ENCODE results near the gene UBAC1.

The UBAC1 gene

DNA sequence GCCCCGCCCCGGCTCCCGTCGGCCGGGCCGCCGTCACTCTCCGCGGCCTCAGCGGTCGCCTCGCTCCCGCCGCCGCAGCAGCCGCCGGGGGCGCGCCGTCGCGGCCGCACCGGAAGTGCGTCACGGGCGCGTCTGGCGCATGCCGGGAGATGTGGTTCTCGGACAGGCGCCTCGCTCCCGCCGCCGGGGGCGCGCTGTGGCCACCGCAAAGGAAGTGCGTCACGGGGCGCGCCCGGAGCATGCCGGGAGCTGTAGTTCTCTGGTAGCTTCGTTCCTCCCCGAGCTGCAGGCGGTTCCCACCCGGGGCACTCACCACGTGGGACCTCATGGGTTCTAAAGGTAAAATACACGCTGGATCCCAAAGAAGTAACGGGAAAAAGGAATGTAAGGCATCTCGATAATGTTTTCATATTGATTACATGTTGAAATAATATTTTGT is at the start of gene UBAC1:
Gene UBAC1 (minus strand): TSS at position 97 of the 439 bp plus-strand sequence. CDS start 211 bp downstream, outside the sequence.
- DNase-seq: peak; percentile 76 to 96

DNA sequence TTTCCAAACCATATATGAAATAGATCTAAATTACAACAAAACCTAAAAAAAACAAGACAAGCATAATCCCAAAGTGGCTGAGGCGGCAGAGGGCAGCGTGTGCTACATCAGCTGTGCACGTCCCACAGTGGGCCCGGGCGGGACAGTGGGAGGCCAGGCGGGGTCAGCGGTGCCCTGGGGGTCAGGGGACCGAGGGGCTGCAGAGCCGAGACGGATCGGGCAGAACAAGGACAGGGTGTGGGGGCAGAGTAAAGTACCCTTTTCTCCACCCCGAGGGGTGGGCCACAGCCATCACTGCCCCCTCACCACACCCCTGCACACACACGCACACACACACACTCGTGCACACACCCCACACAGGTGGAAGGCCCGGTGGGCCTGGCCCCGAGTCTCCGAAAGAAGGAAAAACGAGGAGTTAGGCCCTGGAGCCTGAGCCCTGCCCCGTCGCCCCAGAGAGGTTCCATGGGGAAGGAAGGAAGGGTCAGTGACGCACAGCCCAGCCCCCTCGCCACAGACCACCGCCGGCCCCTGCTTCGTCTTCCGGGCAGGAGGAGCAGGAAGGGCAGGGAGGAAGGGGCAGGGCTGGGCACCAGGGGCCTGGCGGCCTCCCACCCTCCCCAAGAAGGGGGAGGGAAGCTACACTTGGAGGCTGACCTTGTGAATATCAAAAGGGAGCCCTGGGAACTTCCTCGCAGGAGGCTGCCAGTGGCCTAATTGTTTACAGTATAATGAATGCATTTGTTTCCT is 49.6 kb upstream of the UBAC1 start:
- DNase-seq: no peak

DNA sequence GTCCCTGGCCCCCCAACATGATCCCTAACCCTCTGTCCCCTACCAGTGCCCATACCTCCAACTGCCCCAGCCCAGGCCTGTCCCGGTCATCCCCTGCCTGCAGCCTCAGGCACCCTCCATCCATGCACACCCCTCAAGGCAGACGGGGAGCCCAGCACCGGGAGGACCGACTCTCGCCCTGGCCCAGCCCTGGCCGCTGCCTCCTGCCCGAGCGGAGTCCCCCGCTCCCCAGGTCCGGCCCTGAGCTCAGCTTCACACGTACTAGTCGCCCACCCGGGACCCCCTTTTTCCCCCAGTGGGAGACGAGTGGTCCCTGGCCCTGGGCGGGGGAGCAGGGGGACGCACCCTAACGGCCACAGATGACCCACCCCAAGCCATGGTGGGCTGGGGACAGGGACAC is 49.0 kb upstream of the UBAC1 start:
- DNase-seq: no peak

- no peak for DNase-seq
These were observed 48.3 kb upstream of the UBAC1 start for GRCh38 chr9:136009516-136009915.

- DNase-seq: no peak
These were observed 47.5 kb upstream of the UBAC1 start for GRCh38 chr9:136008693-136008997.

- DNase-seq: no peak
These were observed 46.9 kb upstream of the UBAC1 start for GRCh38 chr9:136007934-136008692.

DNA sequence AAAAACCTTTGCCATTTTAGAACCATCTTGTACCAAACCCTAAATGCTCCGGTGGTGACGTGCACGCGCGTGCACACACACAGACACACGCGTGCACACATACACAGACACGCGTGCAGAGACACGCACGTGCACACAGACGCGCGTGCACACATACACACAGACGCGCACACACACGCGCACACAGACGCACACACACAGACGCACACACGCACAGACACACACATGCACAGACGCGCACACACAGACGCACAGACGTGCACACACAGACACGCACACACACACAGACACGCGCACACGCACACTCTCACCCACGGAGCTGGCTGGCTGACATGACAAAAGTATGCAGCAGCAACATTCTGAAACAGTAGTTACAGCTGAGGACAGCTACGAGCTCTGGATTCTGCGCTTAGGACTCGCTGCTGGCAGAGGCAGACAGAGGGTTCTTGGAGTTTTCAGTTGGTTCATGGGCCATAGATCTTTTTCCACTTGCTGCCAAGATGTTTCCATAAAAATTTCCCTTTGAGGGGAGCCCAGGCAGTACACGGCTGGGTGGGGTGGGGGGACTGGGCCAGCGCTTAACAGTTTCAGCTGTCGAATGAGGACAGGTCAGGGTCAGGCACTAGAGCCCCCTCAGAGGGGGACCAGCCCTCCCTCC is 46.2 kb upstream of the UBAC1 start:
- no peak for DNase-seq

DNA sequence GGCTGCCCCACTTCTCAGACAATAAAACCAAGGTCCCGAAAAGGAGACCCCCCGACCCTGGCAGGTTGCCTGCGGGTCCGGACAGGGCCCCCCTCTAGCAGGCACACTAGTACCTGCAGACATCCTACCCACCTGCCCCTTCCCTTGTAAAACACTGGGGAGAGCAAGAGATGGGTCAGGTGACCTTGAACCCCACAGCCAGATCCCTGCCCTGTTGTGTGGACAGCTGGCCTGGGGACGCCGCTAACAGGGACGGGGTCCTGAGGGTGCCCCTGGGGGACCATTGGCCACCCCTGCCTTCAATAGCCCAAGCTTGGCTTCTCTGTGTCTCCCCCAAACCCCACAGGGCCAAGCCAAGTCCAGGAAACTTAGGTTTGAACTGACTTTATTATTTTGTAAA is 45.0 kb upstream of the UBAC1 start:
- DNase-seq: no peak

- DNase-seq: no peak
These were observed 43.5 kb upstream of the UBAC1 start for GRCh38 chr9:136004712-136005111.

GRCh38 chr9:136004219-136004618 is 43.0 kb upstream of the UBAC1 start:
- DNase-seq: no peak

- peak in 1 of 2 experiments; percentile 38 for DNase-seq
These were observed 42.4 kb upstream of the UBAC1 start for GRCh38 chr9:136003411-136004218.

DNA sequence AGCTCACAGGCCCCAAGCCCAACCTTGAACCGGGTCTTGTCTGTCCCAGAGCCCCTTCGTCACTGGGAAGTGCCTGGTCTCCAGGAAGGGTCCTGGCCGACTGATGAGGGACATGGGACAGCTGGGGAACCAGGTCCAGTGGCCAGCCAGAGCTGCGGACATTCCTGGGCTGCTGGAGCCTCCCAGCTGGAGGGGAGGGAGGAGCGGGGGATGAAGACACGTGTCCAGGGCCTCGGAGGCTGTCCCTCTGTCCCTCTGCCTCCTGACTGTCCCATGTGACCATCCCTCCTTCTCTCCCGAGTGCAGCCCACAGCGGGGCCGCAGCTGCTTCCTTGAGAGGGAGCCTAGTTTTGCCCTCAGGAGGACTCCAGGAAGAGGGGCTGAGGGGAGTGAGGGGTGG is 41.7 kb upstream of the UBAC1 start:
- DNase-seq: no peak

GRCh38 chr9:136002215-136002614 is 41.0 kb upstream of the UBAC1 start:
- no peak for DNase-seq

DNA sequence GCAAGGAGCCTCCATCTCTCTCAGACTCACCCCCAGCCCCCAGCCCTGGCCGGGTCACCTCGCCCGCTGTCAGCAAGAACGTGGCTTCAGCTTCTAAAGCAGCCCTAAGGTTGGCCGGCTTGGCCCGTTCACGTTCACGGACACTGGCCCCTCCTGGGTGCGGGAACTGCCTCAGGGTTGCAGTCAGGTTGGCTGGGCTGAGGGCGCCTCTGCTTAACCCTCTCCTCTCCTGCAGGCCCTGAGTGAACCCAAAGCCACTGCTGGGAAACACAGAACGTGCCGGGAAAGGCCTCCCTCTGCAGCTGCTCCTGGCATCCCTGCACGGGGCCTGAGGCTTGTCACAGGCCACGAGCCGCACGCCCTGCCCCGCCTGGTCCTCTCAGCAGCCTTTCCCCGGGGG is 40.1 kb upstream of the UBAC1 start:
- DNase-seq: peak in 1 of 2 experiments; percentile 37

GRCh38 chr9:135998410-135999071 is 37.4 kb upstream of the UBAC1 start:
- DNase-seq: no peak

GRCh38 chr9:135998016-135998380 is 36.8 kb upstream of the UBAC1 start:
- no peak for DNase-seq

DNA sequence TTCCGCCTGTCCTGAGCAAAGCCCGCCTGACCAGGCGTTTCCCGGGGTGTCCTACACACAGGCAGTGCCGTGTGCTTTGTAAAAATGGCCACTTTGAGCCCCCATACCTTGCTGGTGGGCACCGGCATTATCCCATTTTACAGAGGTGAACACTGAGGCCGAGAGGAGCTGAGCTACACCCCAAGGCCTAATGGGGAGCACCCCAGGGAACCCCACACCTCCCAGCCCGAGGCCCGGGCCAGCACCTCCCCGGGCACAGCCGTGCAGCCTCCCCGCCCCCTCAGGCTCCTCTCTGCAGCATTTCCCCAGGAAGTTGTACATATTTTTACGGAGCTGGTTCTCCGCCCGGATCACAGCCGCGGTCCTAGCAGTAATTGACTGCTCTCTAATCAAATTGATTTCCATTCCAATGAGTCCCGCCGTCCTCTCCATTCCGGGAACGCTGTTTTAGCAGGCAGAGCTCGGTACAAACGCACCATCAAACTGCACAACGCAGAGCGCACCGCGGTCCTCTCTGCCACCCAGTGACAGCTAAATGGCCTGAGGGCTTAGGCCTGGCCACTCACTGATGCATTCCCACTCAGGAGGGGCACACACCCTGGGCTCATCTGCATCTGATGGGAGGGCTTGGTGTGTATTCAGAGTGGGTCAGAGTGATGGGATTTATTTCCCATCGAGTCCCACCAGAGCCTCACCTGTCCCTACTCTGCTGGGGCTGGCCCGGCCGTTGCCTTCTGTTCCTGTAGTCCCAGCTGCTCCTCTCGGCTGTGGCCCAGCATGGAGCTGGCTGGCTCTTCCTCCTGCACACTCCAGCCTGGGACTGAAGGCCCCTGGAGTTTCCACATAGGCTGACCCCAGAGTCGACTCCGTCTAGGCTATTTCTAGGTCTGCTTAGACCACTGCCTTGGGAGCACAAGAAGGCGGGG is 36.2 kb upstream of the UBAC1 start:
- no peak for DNase-seq

DNA sequence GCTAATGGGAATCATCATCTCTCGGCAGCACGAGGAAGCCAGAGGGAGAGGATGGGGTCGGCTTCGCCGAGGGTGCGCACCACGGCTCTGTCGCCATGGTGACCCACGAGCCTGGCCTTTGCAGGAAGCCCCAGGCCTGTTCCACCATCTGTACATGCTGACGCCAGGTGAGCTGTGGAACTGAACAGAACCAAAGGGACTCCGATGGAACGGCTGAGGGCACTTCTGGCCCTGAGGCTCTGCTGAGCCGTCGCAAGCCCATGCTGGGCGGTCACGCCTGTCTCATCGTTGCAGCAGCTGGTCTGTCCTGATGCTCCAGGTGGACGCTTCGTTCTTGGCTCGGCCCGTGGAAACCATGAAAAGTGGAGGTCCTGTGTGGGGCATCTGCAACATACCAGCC is 34.6 kb upstream of the UBAC1 start:
- no peak for DNase-seq

DNA sequence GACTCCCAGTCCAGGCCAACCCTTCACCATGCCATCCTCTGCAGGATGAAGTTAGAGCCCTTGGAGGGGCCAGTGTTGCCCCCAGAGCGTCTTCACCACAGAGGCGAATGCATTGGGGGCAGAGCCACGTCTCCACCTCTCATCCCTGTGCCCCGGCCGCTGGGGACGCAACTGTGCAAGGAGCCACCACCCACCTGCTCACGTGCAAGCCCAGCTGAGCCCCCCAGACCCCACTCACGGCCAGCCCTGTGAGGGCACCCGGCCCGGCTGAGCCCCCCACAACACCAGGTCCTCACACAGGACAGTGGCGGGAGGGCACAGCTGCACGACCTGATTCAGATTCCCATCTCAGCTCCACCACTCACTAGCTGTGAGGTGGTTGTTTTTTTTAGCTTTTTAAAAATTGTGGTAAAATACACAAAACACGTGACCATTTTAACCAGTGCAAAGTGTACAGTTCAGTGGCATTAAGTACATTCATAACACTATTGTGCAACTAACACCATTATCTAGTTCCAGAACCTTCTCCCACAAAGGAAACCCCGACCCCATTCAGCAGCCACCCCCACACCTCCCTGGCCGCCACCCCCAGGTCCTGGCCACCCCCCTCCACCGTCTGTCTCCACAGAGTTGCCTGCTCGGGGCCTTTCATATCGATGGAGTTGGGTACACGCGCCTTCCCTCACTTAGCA is 33.5 kb upstream of the UBAC1 start:
- no peak for DNase-seq

DNA sequence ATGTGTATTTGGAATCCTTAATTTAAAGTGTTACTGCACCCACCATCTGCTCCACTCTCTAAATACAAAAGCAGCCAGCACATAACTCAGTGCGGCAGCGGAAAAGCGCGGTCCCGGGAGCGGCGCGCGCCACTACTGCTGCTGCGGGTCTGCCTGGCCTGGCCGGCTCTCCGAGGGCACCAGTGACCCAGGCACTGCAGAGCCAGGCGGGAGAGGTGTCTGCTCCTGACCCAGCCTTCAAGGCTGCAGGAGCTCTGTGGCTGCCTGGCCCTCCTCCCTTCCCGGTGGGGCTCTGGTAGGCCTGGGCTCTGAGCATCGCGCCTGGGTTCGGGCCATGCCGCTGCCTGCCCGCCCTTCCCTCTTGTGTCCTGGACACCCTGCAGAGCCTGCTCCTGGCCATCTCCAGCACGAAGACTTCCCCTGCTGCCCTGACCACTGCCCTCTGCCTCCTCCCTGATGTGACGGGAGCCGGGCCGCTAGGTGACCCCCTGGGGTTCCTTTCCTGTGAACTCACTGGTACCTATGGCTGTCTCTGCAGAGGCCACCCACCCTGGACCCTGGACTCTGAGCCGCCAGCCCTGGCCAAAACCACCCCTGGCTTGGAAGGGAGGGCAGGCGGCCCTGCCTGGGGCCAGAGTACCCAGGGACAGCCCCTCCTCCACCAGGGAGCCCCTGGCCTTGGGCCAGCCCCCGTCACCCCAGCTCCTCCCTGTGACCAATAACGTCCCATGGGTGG is 32.8 kb upstream of the UBAC1 start:
- no peak for DNase-seq

All from NCI-H526 (cell line).